HG03095 (cell line): ENCODE measurements around the gene PGLYRP2.
"Not testable (repeated sequence)": the region's sequence is repeated elsewhere in the genome, so short reads cannot be mapped to it uniquely, and the experiment has no call there.

Experiments used
- ATAC-seq: cut with Tn5 transposase; IDR thresholded peaks from one replicate; pipeline ENCODE4 v1.9.1; 2021; ENCODE audit warnings: moderate library complexity; ENCODE audit not compliant: unreplicated experiment

Gene PGLYRP2

DNA sequence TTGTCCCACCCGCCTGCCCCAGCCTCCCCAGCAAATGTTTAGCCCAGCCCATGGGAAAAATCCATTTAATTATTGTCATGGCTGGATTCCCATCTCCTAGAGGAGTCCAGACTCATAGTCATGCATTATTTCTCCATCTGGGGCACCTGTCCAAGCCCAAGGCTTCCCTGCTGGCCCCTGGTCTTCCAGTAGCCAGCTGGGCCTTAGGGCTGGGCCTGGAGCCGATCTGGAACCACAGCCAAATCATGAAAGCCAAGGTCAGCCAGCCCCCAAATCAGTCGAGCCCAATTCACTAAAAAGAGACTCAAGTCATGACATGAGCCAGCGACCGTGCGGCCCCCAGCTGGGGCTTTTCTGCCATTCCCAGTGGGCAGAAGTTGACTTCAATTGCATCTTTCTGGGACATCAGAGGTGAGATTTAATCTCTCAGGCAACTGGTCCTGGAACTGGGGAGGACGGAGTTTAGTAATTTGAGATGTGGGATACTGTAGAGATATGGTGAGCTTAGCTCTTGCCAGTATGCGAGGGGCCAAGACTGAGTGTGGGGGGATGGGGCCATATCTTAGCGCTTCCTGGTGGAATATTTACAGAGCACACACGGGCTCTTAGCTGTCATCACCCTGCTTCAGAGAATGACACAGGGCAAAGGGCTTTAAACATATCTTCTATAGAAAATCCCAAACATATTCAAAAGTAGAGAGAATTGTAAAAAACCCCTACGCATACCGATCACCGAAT is 9.4 kb upstream of the PGLYRP2 start:
- ATAC-seq = no peak

GRCh38 chr19:15487038-15487437 is 7.7 kb upstream of the PGLYRP2 start:
- no peak for ATAC-seq

- not testable (repeated sequence) for ATAC-seq
Measured at GRCh38 chr19:15485768-15486167, 6.5 kb upstream of the PGLYRP2 start.

- not testable (repeated sequence) for ATAC-seq
Measured at GRCh38 chr19:15480996-15481395, 1.7 kb upstream of the PGLYRP2 start.

DNA sequence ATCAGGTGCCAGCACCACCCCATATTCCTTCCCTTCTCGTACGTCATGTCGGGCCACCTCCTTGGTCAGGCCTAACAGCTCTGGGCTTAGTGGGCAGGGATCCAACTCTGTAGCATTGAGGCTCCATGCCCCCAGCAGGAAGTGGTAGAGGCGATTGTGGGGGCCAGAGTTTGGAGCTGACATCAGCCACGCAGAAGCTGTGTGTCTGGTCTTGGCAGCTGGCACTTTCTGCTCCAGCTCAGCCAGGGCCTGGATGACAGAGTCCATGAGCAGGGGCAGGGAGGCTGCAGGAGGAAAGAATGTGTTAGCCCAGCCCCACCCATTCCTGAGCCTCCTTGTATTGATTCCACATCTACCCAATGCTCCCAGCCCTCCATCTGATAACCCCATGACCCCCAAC is 3.0 kb downstream of the PGLYRP2 start:
- no peak for ATAC-seq

- no peak for ATAC-seq
Measured at GRCh38 chr19:15475611-15476010, 3.7 kb downstream of the PGLYRP2 start.

- no peak for ATAC-seq
Measured at GRCh38 chr19:15475169-15475568, 4.1 kb downstream of the PGLYRP2 start.

GRCh38 chr19:15473821-15474220 is 5.5 kb downstream of the PGLYRP2 start:
- ATAC-seq = not testable (repeated sequence)

GRCh38 chr19:15471639-15472101 is 7.6 kb downstream of the PGLYRP2 start:
- no peak for ATAC-seq

DNA sequence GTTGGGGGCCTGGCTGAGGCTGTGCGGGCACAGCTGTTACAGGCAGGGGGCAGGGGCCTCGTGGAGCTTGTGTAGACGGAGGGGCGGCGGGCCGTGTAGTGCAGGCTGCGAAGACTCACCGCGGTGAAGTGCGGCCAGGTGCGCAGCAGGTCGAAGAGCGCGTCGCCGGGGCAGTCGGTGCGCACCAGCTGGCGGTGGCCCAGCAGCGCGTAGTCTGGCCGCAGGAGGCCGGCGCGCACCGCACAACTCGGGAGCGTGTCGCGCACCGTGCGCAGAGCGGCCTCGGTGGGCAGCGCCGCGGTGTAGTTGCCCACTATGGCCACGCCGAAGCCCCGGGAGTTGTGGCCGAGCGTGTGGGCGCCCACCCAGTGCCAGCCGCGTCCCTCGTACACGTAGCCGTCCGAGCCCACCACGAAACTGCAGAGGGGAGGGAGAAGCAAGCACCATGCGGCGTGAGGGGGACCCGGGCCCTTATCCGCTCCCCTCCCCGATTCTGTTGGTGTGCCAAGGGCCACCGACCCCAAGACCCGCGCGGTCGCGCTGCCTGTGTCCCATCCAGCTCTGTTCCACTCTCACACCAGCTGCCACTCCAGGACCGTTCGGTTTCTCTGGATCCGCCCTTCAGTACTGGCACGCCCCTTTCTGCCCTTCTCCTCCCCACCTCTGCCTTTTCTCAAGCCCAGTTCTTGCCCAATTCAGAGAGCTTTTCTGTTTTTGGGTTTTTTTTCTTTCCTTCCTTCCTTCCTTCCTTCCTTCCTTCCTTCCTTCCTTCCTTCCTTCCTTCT is 9.6 kb downstream of the PGLYRP2 start:
- no peak for ATAC-seq

- ATAC-seq = no peak
Measured at GRCh38 chr19:15468675-15469512, 10.4 kb downstream of the PGLYRP2 start.

DNA sequence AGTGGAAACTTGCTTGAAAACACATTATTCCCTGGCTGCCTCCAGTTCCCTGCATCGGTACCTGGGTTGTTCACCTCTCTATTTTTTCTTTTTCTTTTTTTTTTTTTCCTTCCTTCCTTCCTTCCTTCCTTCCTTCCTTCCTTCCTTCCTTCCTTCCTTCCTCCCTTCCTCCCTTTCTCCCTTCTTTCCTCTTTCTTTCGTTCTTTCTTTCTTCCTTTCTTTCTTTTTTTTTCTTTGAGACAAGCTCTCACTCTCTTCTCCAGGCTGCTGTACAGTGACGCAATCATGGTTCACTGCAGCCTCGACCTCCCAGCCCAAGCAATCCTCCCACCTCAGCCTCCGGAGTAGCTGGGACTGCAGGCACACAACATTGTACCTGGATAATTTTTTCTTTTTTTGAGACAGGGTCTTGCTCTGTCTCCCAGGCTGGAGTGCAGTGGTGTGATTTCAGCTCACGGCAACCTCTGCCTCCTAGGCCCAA is 11.5 kb downstream of the PGLYRP2 start:
- ATAC-seq = no peak

GRCh38 chr19:15466851-15467733 is 12.2 kb downstream of the PGLYRP2 start:
- peak; percentile 43 for ATAC-seq

- no peak for ATAC-seq
Measured at GRCh38 chr19:15464394-15465385, 14.6 kb downstream of the PGLYRP2 start, which contains the start of gene RASAL3. RASAL3 (minus strand) TSS chr19:15464544; CDS start chr19:15464358, 186 bp downstream.

DNA sequence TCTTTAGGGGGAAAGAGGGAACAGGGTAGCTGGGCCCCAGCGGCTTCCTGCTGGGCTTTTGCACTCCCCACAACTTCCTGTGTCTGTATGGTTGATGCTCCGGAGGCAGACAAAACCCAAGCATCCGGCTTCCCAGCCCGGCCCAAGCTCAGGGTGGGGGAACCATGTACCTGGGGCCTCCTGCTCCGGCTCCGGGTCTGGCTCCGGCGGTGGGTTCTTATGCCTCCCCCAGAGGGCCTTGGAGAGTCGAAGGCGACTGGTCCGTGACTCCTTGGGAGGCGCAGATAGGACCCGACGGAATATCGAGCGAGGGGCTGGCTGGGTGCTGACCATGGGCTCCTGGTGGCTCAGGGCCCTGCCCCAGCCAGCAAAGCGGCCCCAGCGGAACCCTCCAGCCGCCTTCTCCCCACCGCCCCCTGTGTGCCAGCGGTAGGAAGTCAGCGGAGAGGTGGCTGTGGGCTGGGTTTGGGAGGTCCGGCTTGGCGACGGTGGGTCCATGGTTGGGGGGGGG is 15.4 kb downstream of the PGLYRP2 start:
- no peak for ATAC-seq

GRCh38 chr19:15461694-15462093 is 17.6 kb downstream of the PGLYRP2 start:
- ATAC-seq = no peak

DNA sequence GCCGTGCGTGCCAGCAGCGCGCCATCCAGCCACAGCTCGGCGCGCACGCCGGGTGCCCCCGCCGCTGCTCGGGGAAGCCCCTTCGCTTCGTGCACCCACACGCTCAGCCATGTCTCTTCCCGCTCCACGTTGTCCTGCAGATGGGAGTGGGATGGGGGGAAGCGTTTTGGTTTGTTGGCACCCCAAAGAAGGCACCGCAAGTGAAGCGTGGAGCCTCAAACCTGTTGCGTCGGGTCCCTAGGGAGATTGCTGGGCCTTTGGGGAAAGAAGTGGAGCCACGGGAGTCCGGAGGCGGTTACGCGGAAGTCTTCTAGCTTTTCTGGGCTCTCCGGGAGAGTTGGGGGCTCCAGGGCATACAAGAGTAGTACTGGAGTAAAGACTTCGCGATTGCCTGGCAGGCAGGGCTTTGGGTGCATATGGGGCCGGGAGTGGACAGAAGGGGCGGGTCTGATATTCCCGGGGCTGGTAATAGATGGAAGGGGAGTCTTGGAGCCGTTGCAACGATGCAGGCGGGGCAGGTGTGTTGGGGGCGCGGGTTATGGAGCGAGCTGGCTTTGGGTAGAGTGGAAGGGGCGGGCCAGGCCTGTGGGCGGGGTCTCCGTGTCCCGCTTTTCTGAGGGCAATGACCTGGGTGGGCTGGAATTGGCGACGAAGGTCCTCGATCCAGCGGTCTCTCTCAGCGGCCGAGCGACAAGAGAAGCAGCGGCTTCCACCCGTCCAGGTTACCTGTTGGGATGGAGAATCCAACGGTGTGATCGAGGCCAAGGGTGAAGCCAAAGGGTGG is 21.4 kb downstream of the PGLYRP2 start:
- no peak for ATAC-seq
